Dendritic cell treated with granulocyte-macrophage colony-stimulating factor and Interleukin-4, amounts not matched to agents 40 ng/mL and 50 ng/mL, for 4 days (primary cell): ENCODE data around the gene SOBP.

Experiments
- H3K27ac Mint-ChIP-seq: one replicate; pipeline ENCODE4 v1.8.0; 2022; ENCODE audit warnings: mild to moderate bottlenecking, mixed read lengths
- H3K27me3 Mint-ChIP-seq: one replicate; pipeline ENCODE4 v1.8.0; 2022; ENCODE audit warnings: mild to moderate bottlenecking, mixed read lengths
- H3K36me3 Mint-ChIP-seq: one replicate; pipeline ENCODE4 v1.8.0; 2022; ENCODE audit warnings: low read depth, mixed read lengths
- H3K4me1 Mint-ChIP-seq: one replicate; pipeline ENCODE4 v1.8.0; 2022; ENCODE audit warnings: low read depth, mixed read lengths
- H3K4me3 Mint-ChIP-seq: one replicate; pipeline ENCODE4 v1.8.0; 2022; ENCODE audit warnings: mild to moderate bottlenecking, moderate library complexity, mixed read lengths
- H3K9me3 Mint-ChIP-seq: one replicate; pipeline ENCODE4 v1.8.0; 2022; ENCODE audit warnings: mixed read lengths
- intact Hi-C: fragments of 100-400 bp; cut with micrococcal nuclease; formaldehyde crosslinking; loops from one replicate; pipeline ENCODE4 v1.15.0; 2022

The SOBP gene

DNA sequence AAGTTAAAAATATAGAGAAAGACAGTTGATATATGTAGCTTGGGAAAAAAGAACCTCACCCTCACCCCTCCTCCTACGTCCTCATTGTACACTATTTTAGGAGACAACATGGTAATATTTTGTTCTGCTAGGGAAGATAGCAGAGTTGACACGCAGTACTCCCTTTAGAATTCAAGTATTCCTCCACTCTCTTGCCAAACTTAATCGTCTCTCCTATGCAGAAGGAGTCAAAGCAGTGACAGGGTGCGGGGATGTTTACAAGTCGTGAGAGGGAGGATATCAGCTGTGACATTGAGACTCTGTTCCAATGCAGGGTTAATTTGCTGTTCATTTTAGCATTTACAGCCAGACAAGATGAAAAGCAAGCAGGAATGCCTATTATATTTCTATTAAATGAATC is 97.5 kb downstream of the SOBP start:
- intact Hi-C loops = no loop called here
- H3K36me3 Mint-ChIP-seq = no peaks in the 10 kb centered on the region
- no peak overlapping the region for H3K27ac Mint-ChIP-seq
- H3K4me1 Mint-ChIP-seq = peaks cover 10% of the 10 kb centered on the region
- no peak overlapping the region for H3K4me3 Mint-ChIP-seq
- H3K27me3 Mint-ChIP-seq = peaks cover 8% of the 10 kb centered on the region
- H3K9me3 Mint-ChIP-seq = no peaks in the 10 kb centered on the region

DNA sequence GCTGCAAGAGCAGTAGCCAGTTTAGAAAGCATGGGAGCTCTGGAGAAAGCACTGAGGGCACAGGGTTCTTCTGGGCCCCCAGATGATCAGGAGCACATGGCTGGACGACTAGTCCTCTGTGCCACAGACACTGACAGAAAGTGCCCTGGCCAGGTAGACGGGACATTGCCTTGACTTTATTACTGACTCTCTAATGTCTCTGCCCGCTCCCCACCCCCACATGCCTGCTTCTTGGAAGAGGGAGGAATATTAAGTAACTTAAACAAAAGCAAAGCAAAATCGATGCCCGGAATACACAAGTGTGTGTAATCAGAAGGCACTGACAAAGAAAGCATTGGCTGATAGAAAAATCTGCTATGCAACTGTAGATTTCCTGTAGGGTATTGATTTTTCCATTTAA is 99.3 kb downstream of the SOBP start:
- intact Hi-C loops = no loop called here
- Mint-ChIP-seq H3K9me3 (no peaks in the 10 kb centered on the region), H3K27ac (no peak overlapping the region)

DNA sequence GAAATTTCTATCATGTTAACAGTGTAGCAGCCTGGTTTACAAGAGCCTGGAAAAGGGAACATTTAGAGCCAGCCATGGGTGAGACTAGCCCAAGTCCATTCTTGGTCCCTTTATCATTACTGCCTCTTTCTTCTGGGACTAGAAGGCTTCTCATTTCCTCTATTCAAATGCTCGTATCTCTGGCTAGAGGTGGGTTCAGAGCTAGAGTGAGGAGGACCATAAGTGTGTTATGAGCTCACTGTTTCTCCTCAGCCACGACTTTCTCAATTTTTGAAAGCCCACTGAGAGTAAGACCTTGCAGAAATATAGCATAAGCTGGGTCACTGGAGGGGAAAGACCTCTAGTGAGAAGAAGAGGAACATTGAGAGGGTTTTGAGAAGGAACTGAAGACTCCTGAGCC is 100.0 kb downstream of the SOBP start:
- H3K4me3 Mint-ChIP-seq = no peak overlapping the region
- H3K27me3 Mint-ChIP-seq = peaks cover 20% of the 10 kb centered on the region
- no peaks in the 10 kb centered on the region for H3K9me3 Mint-ChIP-seq
- H3K27ac Mint-ChIP-seq = no peak overlapping the region
- H3K4me1 Mint-ChIP-seq = peaks cover 8% of the 10 kb centered on the region
- no peaks in the 10 kb centered on the region for H3K36me3 Mint-ChIP-seq
- intact Hi-C loops = no loop called here

More for the DNA sequence above, 99.3 kb downstream of the SOBP start:
- no peaks in the 10 kb centered on the region for H3K36me3 Mint-ChIP-seq
- H3K27me3 Mint-ChIP-seq = peaks cover 17% of the 10 kb centered on the region
- H3K4me3 Mint-ChIP-seq = no peak overlapping the region
- H3K4me1 Mint-ChIP-seq = peaks cover 8% of the 10 kb centered on the region

DNA sequence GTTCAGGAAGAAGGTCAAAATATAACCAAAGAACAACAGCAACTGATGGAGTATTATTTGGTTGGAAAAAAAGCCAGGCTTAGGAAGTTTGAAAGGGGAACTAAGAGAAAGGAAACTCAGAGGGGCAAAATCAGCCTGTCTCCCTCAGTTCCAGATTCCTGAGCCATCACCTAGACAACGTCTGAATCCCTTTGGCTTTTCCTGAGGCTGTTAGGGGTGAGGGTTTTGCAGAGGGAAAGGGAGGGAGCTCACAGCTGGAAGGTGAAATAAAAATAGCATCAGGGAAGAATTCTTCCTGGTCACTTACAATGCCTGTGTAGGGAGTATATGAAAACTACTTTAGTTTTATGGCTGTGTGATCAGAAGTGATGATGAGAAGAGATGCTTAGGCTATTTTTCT is 100.5 kb downstream of the SOBP start:
- H3K4me1 Mint-ChIP-seq = peaks cover 8% of the 10 kb centered on the region
- no peaks in the 10 kb centered on the region for H3K9me3 Mint-ChIP-seq
- no peaks in the 10 kb centered on the region for H3K36me3 Mint-ChIP-seq
- intact Hi-C loops = no loop called here
- H3K4me3 Mint-ChIP-seq = no peak overlapping the region
- no peak overlapping the region for H3K27ac Mint-ChIP-seq
- H3K27me3 Mint-ChIP-seq = peaks cover 20% of the 10 kb centered on the region

DNA sequence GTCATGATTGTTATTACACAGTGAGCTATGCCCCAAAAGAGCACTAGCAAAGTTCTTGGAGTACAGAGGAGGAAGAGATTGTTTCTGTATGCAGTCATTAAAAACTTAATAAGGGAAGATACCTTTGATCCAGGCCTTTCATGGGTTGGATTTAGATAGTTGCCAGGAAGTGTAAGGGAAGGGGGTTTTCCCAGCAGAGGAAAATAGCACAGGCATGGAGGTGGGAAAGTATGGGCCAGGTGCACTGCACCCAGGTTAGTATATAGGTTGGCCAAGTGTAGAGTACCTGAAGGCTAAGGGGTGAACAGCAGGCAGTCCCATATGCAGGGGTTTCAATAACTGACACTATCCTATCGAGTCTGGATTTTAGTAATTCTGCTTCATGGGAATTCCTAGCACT is 101.4 kb downstream of the SOBP start:
- Mint-ChIP-seq H3K36me3 (no peaks in the 10 kb centered on the region), H3K27ac (no peak overlapping the region), H3K4me1 (peaks cover 8% of the 10 kb centered on the region), H3K27me3 (peaks cover 22% of the 10 kb centered on the region), H3K9me3 (no peaks in the 10 kb centered on the region), H3K4me3 (no peak overlapping the region)
- intact Hi-C loops = no loop called here

DNA sequence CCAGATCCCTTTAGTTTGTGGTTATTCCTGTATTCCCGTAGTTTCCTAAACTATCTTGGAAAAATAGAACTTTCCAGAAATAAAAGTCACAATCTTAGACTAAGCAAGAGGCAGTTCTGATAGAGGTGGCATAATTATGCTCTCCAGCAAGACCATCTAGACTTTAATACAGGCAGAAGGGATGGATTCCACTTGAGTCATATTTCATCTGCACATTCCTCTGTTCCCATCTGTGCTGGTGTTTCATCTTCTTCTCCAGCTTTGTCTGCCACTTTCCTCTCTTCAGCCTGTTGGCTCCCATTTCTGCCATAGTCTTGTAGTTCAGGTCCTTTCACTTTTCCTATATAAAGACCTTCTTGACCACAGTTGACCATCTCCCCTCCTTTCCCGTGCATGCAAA is 102.9 kb downstream of the SOBP start:
- H3K27me3 Mint-ChIP-seq = peaks cover 21% of the 10 kb centered on the region
- peaks cover 8% of the 10 kb centered on the region for H3K4me1 Mint-ChIP-seq
- intact Hi-C loops = no loop called here
- no peak overlapping the region for H3K4me3 Mint-ChIP-seq
- H3K27ac Mint-ChIP-seq = no peak overlapping the region
- H3K9me3 Mint-ChIP-seq = no peaks in the 10 kb centered on the region
- H3K36me3 Mint-ChIP-seq = no peaks in the 10 kb centered on the region

DNA sequence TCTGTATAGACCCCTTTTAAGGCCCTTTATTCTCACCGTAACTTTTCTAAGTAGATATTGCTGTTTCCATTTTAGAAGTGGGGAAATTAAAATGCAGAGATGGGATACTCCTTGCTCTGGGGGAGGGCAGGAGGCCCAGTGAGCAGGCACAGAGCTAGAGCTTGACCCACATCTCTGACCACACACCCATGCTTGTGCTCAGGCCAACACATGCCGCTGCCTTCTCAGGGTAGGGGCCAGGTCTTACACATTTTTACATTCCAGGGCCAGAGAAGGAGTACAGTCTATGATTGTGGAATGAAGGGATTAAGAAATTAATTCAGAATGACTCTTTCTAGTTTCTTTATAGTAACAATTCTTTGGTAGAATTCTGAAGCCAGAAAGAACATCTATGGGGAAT is 104.8 kb downstream of the SOBP start:
- H3K27me3 Mint-ChIP-seq = peaks cover 17% of the 10 kb centered on the region
- H3K36me3 Mint-ChIP-seq = no peaks in the 10 kb centered on the region
- H3K4me3 Mint-ChIP-seq = no peak overlapping the region
- H3K9me3 Mint-ChIP-seq = no peaks in the 10 kb centered on the region
- H3K4me1 Mint-ChIP-seq = peaks cover 8% of the 10 kb centered on the region
- intact Hi-C loops = no loop called here
- no peak overlapping the region for H3K27ac Mint-ChIP-seq

DNA sequence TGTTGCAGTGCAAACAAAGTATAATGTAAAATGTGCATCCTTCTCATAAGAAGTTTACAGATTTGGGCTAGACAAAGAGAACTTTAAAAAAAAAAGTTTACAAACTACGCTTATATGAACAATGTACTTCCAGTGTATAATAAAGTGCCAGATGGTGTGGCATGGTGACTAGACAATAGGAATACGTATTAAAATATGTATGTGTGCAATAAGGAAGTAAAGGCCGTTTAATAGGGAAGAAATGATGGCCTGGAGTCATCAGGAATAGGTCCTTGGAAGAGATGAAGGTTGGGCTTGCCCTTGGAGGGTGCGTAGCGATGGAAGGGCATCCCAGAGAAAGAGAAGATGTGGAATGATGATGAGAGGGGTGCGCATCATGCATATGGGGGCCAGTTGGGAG is 108.2 kb downstream of the SOBP start:
- Mint-ChIP-seq H3K36me3 (no peaks in the 10 kb centered on the region), H3K4me3 (no peak overlapping the region), H3K4me1 (no peaks in the 10 kb centered on the region), H3K27ac (no peak overlapping the region), H3K9me3 (no peaks in the 10 kb centered on the region), H3K27me3 (peaks cover 11% of the 10 kb centered on the region)
- intact Hi-C loops = no loop called here

DNA sequence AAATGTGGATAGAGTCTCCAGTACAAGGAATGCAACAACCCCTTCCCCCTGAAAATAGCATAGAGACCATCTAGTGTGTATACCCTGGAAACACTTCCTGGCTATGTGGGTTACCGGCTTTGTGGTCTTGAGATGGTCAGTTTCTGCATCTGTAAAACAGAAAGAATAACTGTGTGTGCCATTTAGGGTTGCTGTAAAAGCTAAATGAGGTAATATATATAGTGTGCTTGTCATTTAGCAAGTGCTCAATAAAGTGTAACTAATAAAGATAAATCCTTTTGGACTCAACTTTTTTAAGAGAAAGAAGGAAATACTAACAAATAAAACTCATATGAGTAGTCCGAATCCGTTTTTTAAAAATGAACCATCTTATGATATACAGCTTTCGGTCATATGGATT is 109.1 kb downstream of the SOBP start:
- no peak overlapping the region for H3K27ac Mint-ChIP-seq
- no peaks in the 10 kb centered on the region for H3K9me3 Mint-ChIP-seq
- no peaks in the 10 kb centered on the region for H3K4me1 Mint-ChIP-seq
- no peak overlapping the region for H3K4me3 Mint-ChIP-seq
- H3K36me3 Mint-ChIP-seq = no peaks in the 10 kb centered on the region
- intact Hi-C loops = no loop called here
- peaks cover 8% of the 10 kb centered on the region for H3K27me3 Mint-ChIP-seq

DNA sequence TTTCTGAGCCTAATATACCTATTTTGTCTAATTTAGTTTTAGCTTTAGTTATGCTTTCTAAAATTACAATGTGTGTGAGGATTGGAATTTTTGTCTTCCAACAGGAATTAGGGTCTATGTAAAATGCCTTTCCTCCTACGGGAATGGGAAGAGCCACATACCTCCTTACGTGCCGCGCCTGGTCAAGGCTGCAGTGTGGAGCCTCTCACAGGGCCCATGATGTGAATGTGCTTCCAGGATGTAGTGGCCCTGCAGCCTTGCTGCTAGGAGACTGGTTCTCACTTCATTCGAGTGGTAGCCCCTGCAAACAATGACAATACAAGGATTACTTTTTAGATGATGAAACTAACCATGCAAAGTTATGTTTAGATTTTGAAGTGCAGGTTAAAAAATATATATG is 110.2 kb downstream of the SOBP start:
- intact Hi-C loops = no loop called here
- Mint-ChIP-seq H3K4me1 (no peaks in the 10 kb centered on the region), H3K27me3 (peaks cover 7% of the 10 kb centered on the region), H3K27ac (no peak overlapping the region), H3K4me3 (no peak overlapping the region), H3K9me3 (no peaks in the 10 kb centered on the region), H3K36me3 (no peaks in the 10 kb centered on the region)

DNA sequence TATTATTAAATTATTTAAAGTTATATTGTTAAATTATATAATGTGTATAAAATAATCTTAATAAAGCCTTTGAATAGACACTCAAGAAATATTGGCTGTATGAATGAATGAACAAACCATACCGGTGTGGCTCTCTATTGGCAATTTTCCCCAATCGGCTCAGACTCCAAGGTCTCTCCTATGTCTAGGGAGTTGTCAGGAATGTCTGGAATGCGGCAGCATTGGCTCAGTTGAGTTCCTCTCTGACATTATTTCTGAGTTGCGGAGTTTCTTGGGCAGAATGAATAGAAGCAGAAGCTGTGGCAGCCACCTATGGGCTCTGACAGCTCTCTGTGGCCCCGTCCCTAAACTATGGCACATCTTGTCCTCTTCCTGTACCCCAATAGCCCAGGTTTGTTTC is 111.0 kb downstream of the SOBP start:
- intact Hi-C loops = no loop called here
- Mint-ChIP-seq H3K9me3 (no peaks in the 10 kb centered on the region), H3K27ac (no peak overlapping the region), H3K27me3 (peaks cover 5% of the 10 kb centered on the region), H3K36me3 (no peaks in the 10 kb centered on the region), H3K4me3 (no peak overlapping the region), H3K4me1 (no peaks in the 10 kb centered on the region)

DNA sequence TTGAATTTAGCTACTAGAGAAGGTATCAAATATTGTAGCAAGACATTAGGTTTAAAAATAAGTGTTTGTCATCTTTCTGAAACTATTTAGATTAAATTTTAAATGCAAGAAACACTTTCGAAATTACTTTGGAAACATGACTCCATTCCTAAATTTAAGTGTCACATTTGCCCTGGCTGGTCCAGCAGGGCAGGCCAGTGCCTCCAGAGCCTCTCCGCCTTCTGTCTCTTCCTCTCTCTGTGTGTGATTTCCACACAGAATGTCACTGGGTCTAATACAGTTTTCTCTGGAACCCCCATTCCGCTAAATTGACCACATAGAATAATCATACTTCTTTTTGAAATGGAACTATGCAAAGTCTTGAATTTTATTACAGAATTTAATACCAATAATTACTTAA is 111.5 kb downstream of the SOBP start:
- Mint-ChIP-seq H3K27me3 (peaks cover 5% of the 10 kb centered on the region), H3K27ac (no peak overlapping the region), H3K36me3 (no peaks in the 10 kb centered on the region), H3K9me3 (no peaks in the 10 kb centered on the region), H3K4me3 (no peak overlapping the region), H3K4me1 (no peaks in the 10 kb centered on the region)
- intact Hi-C loops = no loop called here

DNA sequence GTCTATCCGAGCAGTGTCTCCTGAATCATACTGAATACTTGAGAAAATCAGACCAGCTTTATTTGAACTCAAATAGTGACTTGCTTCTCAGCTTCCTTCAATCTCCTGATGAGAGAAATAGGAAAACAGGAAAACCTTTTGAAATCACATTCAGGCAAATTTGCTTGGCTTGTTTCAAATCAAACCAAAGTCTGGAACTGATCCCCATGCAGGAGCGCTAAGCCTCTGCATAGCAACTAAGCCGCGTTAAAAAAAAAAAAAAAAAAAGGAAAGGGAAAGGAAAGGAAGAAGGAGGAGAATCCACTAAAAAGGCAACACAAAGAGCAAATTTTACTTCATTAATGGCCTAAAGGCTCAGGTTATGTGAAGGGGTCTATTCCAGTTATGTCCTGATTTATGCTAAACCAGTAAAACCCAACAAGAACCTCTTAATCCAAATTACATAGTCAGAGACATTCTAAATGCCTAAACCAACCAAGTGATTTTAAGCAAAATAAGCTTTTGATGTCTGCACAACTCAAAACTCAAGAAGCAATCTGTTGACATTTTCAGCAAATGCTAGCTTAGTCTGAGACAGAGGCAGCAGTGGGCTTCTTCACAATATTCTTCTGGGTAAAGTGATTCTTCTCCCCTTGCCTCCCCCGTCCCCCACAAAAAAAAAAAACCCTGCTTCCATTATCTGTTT is 112.5 kb downstream of the SOBP start:
- no peak overlapping the region for H3K27ac Mint-ChIP-seq
- H3K4me3 Mint-ChIP-seq = no peak overlapping the region
- H3K36me3 Mint-ChIP-seq = no peaks in the 10 kb centered on the region
- H3K27me3 Mint-ChIP-seq = peaks cover 5% of the 10 kb centered on the region
- intact Hi-C loops = no loop called here
- no peaks in the 10 kb centered on the region for H3K4me1 Mint-ChIP-seq
- no peaks in the 10 kb centered on the region for H3K9me3 Mint-ChIP-seq

DNA sequence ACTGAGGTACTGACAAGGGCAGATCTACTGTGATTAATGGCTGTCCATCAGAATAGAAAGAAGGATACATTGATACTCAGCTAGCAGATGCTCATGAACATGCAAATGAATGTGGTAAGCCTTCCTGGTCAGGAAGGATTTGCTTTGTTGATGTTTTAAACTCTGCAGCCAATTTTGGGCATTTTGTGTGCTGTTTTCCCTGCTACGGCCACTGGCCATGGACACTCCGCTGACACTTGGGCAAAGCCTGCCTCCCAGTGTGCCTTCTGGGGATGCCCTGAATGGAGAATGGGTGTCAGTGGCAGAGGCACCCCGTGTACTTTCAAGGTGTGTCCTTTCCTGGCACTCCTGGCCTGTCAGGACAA is 113.1 kb downstream of the SOBP start:
- intact Hi-C loops = no loop called here

DNA sequence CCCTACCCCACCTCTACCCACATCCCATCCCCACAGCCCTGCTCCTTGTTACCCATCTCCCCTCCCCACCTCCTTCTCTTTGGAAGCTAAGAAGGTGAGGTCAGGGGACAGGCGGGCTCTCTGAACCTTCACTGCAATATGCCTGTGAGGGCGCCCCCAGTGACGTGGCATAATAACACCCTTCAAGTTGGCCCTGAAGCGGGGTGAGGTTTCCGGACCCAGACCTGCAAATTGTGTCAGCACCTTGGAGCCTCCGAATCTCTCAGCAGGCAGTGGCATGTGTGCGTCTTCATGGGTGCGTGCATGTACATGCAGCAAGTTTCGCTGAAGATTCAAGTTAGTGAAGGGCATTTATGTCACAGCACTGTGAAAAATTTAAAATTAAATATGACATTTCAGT is 114.6 kb downstream of the SOBP start:
- Mint-ChIP-seq H3K36me3 (no peaks in the 10 kb centered on the region), H3K27ac (no peak overlapping the region), H3K27me3 (peaks cover 8% of the 10 kb centered on the region), H3K9me3 (no peaks in the 10 kb centered on the region), H3K4me1 (no peaks in the 10 kb centered on the region), H3K4me3 (no peak overlapping the region)
- intact Hi-C loops = no loop called here

More for the DNA sequence above, 113.1 kb downstream of the SOBP start:
- Mint-ChIP-seq H3K4me3 (no peak overlapping the region), H3K27me3 (peaks cover 7% of the 10 kb centered on the region), H3K4me1 (no peaks in the 10 kb centered on the region), H3K27ac (no peak overlapping the region), H3K36me3 (no peaks in the 10 kb centered on the region), H3K9me3 (no peaks in the 10 kb centered on the region)
